Colonic mucosa (tissue), 4 donors: Measurements from ENCODE around the gene DDX28. TPM values are rescaled to one million over a fixed set of nuclear protein-coding genes. Genes with fewer than 3 reads are reported as not detected.
A peak's percentile ranks its signal among the peaks of the same experiment; 100 is the strongest.
"Not testable (repeated sequence)": the region's sequence is repeated elsewhere in the genome, so short reads cannot be mapped to it uniquely, and the experiment has no call there.

ENCODE experiments used
- DNase-seq: peaks from one replicate; pipeline ENCODE4 v3.0.0-alpha.2; 2020
- H3K27ac ChIP-seq: fragments of 200-600 bp; one replicate; pipeline ENCODE4 v1.8.0; 2021
- H3K27me3 ChIP-seq: fragments of 200-600 bp; one replicate; pipeline ENCODE4 v1.8.0; 2021
- H3K36me3 ChIP-seq: fragments of 200-600 bp; one replicate; pipeline ENCODE4 v1.8.0; 2021
- H3K4me1 ChIP-seq: fragments of 200-600 bp; one replicate; pipeline ENCODE4 v1.8.0; 2021; ENCODE audit warnings: mild to moderate bottlenecking
- H3K4me3 ChIP-seq: fragments of 200-600 bp; one replicate; pipeline ENCODE4 v1.8.0; 2021
- H3K9ac ChIP-seq, 2 donors: one replicate each; pipeline ENCODE4 v1.7.0; 2013; ENCODE audit warnings: control low read depth in 2 of 2, low read depth in 2 of 2, low read length in 2 of 2
- H3K9me3 ChIP-seq: fragments of 200-600 bp; one replicate; pipeline ENCODE4 v1.8.0; 2021
- CTCF ChIP-seq: fragments of 200-600 bp; IDR thresholded peaks from one replicate; pipeline ENCODE4 v1.8.0; 2022; ENCODE audit warnings: antibody characterized with exemption, mild to moderate bottlenecking
- intact Hi-C: fragments of 100-400 bp; cut with DNase I; formaldehyde crosslinking; loops from one replicate; pipeline ENCODE4 v1.14.1; 2022
- total RNA-seq, 2 donors: library from RNA; stranded (reverse); fragmentation: NEBNext Ultra II Directional in 1 of 2; extraction: Animal tissue kit (Norgen Biotek cat#: 25700) in 1 of 2; gene quantifications; one replicate each; pipeline ENCODE4 v1.2.1, GENCODE V29; 2021
- donor health status: healthy.
- donor health status: DM: no; HTN: no; CAD: no.
- donor health status: DM: no; HTN: no; CAD: no.

The DDX28 gene
- total RNA-seq, 2 donors from 2014 or later, result 6.8 to 10.7 TPM

- TF ChIP-seq CTCF, result no peak
- H3K4me1 ChIP-seq, result no peaks in the 10 kb centered on the region
- no peaks in the 10 kb centered on the region for H3K9me3 ChIP-seq
- intact Hi-C loops, result no loop called here
- H3K27me3 ChIP-seq, result no peaks in the 10 kb centered on the region
- no peaks in the 10 kb centered on the region for H3K36me3 ChIP-seq
- H3K9ac ChIP-seq, result no peak overlapping the region
- DNase-seq, result no peak
- H3K27ac ChIP-seq, result peak overlapping the region; percentile 55
- H3K4me3 ChIP-seq, result no peak overlapping the region
These were observed 17.8 kb downstream of the DDX28 start for GRCh38 chr16:68005211-68005610.

DNA sequence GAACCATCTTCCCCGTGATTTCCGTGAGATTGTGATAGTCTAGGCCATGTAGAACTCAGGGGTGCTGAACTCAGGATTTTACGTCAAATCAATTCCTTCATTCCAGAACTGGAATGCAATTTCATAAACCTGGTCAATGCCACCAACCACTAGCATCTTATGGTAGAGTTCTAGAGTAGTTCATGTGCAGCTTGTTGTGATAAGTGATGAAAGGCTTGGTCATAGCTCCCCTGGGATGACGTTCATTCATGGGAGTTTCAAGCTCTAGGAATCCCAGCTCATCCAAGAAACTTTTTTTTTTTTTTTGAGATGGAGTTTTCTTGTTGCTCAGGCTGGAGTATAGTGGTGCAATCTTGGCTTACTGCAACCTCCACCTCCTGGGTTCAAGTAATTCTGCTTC lies 20.0 kb downstream of the DDX28 start:
- no peaks in the 10 kb centered on the region for H3K27me3 ChIP-seq
- DNase-seq, result no peak
- intact Hi-C loops, result no loop called here
- no peak overlapping the region for H3K9ac ChIP-seq
- no peak overlapping the region for H3K4me3 ChIP-seq
- no peaks in the 10 kb centered on the region for H3K36me3 ChIP-seq
- H3K9me3 ChIP-seq, result no peaks in the 10 kb centered on the region
- H3K27ac ChIP-seq, result no peak overlapping the region
- TF ChIP-seq CTCF, result no peak
- H3K4me1 ChIP-seq, result no peaks in the 10 kb centered on the region

DNA sequence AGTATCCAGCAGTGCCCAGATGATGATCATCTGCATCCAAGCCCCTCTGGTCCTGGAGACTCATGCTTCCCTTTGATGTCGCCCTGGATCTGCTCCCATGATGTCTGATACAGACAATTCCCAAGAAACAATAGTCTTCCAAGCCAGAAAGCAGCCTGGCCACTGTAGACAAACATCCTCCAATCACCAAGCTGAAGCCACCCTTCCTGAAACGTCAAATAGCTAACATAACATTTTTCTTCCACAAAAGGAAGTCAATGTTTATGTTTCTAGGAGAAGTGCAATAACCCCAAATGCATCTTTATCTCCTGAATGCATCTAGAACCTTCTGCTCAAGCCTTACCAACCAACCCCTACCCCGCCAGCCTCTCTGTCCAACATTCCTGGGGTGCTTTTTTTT lies 22.6 kb downstream of the DDX28 start:
- no peak overlapping the region for H3K4me3 ChIP-seq

DNA sequence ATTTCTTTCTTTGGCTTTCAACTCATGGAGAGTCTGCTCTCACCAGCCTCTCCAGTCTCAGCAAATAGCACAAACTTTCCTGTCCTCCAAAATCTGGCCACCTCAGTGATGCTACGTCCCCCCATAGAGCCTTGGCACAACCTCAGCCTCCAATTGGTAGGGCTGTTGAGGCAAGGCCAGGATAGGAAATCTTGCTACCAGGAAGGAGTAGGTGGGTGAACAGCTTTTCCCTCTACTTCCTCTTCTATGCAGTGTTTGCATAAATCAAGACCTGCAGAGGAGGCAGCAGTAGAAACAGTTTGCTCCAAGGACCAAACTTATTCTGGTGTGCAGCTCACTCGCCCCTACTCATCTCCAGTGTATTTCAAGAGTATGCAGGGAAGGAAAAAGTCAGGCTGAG lies 23.0 kb downstream of the DDX28 start:
- TF ChIP-seq CTCF, result no peak
- Histone ChIP-seq H3K36me3 (no peaks in the 10 kb centered on the region), H3K9me3 (no peaks in the 10 kb centered on the region), H3K4me3 (peak overlapping the region; percentile 0), H3K4me1 (no peaks in the 10 kb centered on the region), H3K27me3 (no peaks in the 10 kb centered on the region), H3K9ac (peak overlapping the region in 1 of 2 donors; percentile 58), H3K27ac (peak overlapping the region; percentile 34)
- no peak for DNase-seq
- intact Hi-C loops, result loop anchor here (10.0 kb wide), 1 partner anchor 235 kb away; the partner anchor contains the start of gene ESRP2

More for the DNA sequence above, 22.6 kb downstream of the DDX28 start:
- TF ChIP-seq CTCF, result no peak
- DNase-seq, result no peak
- Histone ChIP-seq H3K9me3 (no peaks in the 10 kb centered on the region), H3K27me3 (no peaks in the 10 kb centered on the region), H3K36me3 (no peaks in the 10 kb centered on the region), H3K9ac (peak overlapping the region in 1 of 2 donors; percentile 58), H3K4me1 (no peaks in the 10 kb centered on the region), H3K27ac (peak overlapping the region; percentile 34)
- intact Hi-C loops, result no loop called here

GRCh38 chr16:67998779-67999688 lies 24.0 kb downstream of the DDX28 start, which contains the start of gene DPEP2:
TSS of gene DPEP2 (minus strand) at chr16:67999484. CDS start at chr16:67993212, 6,272 bp downstream.
- H3K9me3 ChIP-seq, H3K4me1 ChIP-seq, H3K27me3 ChIP-seq, H3K36me3 ChIP-seq: not testable (repeated sequence)
- Histone ChIP-seq H3K9ac (peak within 1 kb of the TSS in 1 of 2 donors; percentile 58), H3K4me3 (peak within 1 kb of the TSS; percentile 0), H3K27ac (peak within 1 kb of the TSS; percentile 34)
- intact Hi-C loops, result loop anchor here (10.0 kb wide), 1 partner anchor 236 kb away; the partner anchor contains the start of gene ESRP2
- DNase-seq, result peak; percentile 31

DNA sequence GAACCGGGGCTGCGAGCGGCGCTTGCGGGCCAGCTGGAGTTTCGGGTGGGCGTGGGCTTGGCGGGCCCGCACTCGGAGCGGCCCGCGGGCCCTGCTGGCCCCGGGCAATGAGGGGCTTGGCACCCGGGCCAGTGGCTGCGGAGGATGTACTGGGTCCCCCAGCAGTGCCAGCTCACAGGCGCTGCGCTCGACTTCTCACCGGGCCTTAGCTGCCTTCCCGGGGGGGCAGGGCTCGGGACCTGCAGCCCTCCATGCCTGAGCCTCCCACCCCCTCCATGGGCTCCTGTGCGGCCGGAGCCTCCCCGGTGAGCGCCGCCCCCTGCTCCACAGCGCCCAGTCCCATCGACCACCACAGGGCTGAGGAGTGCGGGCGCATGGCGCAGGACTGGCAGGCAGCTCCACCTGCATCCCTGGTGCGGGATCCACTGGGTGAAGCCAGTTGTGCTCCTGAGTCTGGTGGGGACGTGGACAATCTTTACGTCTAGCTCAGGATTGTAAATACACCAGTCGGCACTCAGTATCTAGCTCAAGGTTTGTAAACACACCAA lies 24.7 kb downstream of the DDX28 start:
- H3K9me3 ChIP-seq, H3K36me3 ChIP-seq, H3K27me3 ChIP-seq, H3K27ac ChIP-seq, H3K4me1 ChIP-seq, H3K9ac ChIP-seq, H3K4me3 ChIP-seq, DNase-seq: not testable (repeated sequence)
- intact Hi-C loops, result loop anchor here (10.0 kb wide), 1 partner anchor 236 kb away; the partner anchor contains the start of gene ESRP2
